GM21576 (cell line): ENCODE results near the gene SLC43A2.
"Not testable (repeated sequence)": the region's sequence is repeated elsewhere in the genome, so short reads cannot be mapped to it uniquely, and the experiment has no call there.

Experiments
- ATAC-seq: cut with Tn5 transposase; IDR thresholded peaks from one replicate; pipeline ENCODE4 v1.9.1; 2021; ENCODE audit warnings: mild to moderate bottlenecking, moderate library complexity; ENCODE audit not compliant: unreplicated experiment

SLC43A2 gene

GRCh38 chr17:1565877-1566276 lies 62.8 kb downstream of the SLC43A2 start:
- ATAC-seq, result no peak

DNA sequence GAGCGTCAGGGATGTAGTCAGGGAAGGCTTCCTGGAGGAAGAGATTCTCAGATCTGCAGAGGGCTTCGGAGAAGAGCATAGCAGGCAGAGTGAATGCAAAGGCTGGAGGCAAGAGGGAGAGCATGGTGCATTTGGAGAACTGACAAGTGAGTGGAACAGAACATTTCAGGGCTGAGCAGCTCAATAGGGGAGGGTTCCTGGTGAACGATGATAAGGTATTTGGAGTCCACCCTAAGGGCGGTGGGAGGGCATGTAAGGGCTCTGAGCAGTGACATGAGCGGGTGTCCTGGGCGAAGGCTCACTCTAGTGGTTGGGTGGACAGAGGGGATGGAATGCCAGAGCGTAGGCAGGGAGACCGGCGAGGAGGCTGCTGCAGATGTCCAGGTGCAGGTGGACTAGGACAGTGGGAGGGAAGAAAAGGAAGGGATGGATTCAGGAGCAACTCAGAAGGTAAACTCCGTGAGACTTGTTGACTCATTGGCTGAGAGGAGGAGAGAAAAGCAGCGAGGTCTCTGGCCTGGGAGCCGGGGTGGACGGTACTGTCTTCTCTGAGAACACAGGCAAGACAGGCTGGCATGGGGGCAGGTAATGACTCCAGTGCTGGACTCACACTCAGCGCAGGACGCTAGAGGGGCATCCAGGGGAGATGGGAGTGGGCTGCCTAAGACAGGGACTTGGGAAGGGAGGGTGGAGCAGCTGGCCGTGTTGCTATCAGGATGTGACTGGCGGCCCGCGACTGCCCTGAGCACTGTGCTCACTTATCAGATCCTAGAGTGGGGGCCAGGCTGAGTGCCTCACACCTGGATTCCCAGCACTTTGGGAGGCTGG lies 64.6 kb downstream of the SLC43A2 start:
- no peak for ATAC-seq

DNA sequence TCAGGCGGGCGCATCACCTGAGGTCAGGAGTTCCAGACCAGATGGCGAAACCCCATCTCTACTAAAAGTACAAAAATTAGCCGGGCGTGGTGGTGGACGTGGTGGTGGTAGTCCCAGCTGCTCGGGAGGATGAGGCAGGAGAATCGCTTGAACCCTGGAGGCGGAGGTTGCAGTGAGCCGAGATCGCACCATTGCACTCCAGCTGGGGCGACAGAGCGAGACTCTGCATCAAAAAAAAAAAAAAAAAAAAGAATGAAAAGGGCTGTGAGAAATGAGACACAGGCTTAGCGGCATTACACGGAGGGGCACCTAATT lies 65.2 kb downstream of the SLC43A2 start:
- ATAC-seq, result not testable (repeated sequence)

DNA sequence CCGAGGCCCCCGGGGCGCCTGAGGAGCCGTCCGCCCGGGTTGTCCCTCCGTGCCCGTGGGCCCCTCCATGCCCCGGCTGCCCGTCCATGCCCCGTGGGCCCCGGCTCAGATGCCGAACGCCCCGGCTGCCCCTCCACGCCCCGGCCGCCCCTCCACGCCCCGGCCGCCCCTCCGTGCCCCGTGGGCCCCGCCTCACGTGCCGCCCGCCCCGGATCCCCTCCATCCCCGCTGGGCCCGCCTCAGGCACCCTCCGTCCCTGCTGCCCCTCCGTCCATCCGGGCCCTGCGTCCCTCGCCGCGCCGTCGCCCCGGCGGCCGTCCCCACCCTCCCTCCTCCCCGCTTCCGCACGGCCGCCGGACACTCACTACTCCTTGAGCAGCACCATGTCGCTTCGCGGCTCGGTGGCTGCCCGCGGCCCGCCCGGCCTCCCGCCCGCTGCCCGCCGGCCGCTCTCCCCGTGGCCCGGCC lies 66.4 kb downstream of the SLC43A2 start:
- ATAC-seq, result peak; percentile 28

GRCh38 chr17:1561420-1562175 lies 67.0 kb downstream of the SLC43A2 start:
- peak; percentile 28 for ATAC-seq

DNA sequence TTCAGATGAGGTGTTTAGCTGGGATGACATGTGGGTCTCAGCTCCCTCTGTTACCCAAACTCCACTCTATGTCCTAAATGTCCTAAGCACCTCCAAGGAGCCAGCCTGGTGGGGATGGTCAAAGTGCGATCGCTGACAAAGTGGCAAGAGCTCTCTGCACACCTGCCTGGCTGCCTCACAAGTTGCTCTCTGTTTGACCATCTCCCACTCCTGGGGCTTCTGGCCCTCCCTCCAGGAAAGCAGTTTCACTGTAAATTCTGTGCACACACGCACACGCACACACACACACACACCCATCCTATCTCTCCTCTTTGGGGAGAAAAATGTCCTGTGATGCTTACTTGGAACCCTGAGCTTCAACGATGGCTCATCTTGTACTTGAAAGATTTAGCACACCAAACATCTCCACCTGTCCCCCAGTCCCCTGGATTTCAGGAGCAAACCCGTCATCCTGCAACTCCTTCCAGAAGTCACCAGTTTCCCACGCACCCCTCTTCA lies 67.7 kb downstream of the SLC43A2 start:
- ATAC-seq, result no peak

DNA sequence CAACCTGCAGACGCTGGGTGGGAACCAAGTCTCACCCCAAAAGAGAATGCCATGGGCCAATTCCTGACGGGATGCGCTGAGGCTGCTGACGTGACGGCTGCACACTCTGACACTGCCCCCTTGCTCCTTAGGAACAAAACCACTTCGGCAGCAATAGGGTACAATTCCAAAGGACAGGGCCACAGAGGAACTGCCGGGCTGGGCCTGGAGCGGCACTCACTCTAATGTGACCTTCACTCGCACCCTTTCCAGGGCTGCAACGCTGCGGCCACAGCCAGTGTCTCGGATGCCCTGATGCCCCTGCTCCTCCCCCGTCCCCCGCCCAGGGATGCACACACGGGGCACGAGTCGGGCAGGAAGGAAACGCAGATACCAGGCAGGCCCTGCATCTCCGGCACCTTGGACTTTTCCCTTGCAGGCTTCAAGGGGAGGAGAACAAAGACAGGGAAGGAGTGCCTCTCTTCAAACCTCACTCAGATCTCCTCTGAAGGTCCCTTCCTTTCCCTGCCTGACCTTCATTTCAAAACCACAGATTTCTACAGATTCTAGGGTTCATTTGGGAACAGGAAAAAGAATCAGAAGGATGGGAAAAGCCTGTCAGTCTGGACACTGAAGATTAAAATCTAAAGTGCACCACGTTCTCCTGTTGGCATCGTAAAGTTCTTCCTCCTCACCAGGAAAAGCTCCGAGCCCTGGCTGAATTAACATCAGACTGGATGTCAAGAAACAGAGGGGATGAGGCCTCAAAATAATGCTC lies 68.4 kb downstream of the SLC43A2 start:
- no peak for ATAC-seq

DNA sequence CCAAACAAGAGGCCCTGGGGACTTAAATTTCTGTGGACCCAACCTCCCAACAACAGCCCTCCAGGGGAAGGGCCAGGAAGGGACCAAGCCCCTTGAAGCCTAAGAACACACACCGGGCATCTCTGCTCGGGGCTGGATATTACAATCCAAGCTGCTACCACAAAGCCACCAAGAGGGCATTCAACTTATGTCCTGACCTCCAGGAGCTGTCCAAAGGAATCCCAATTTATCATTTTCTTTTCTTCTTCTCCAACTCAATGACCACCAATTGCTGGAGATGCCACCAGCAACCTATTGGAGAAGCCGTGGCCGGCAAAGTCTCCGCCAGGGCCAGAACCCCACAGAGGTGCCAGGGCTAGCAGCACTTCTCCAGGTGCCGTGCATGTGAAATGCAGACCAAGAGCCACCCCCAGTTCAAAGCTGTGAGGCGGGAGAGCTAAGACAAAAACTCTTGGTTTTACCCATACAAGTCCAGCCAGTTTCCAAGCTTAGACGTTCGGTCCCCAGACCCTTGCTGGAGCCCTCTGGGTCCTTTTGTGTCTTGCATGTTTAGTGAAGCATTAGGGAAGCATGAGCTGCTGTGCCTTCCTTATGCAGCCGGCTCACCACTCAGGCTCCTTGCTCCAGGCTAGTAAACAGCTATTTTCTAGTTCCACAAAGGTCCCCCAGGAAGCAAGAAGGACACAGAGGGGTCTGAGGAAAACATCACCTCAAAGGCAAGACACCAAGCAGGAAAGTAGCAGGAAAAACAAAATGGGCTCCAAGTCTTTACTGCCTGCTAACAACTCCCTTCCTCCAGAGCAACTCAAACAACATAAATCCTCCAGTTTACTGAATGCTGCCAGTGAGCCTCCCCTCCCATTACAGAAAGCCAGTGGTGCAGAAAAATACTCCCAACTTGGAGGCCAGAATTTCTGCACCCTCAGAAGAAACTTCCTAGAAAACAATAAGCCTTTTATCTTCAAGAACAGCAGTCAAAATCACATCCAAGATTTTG lies 69.3 kb downstream of the SLC43A2 start:
- ATAC-seq, result no peak

DNA sequence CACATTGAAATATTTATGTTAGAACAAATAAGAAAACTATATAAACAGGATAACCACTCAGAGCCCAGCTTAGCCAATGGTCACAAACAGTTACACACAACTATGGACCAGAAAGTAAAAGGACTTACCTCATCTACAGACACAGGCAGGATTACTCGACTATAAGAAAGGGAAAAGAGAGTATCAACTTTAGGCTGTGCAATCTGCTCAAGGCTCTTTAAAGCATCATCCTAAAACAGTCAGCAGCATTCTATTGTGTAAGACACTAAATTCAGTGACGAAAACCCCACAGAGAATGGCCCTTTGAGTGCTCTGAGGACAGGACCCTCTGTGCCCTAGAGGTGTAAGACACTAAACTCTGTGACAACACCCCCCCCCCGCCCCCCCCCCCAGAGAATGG lies 70.2 kb downstream of the SLC43A2 start:
- no peak for ATAC-seq

DNA sequence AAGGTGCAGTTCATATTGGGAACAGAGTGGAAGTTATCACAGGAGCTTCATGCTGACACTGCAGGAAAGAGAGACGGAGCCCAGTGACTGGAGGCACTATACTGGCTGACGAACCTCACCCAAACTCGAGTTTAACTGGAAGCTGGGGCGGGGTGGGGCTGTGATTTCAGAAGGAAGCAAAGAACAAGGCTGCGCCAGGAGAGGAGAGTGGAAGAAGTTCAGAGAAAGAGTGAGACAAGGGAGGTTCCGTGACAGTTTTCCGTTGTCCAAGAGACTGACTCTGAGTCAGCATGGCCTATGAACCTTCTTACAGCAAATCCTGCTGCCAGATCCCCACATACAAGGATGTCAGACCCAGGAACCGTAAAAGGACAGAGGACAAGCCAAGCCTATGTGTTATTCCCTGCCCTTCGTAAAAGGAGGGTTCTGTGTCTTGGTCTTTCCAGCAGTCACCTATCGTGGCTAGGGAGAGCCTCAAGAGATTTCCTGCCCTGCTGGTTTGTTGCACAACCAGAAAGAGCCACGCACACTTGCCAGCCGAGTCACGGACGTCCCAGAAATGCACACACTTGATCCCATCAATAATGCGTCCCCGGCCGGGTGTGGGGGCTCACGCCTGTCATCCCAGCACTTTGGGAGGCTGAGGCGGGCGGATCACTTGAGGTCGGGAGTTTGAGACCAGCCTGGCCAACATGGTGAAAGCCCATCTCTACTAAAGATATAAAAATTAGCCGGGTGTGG lies 71.1 kb downstream of the SLC43A2 start:
- no peak for ATAC-seq

- ATAC-seq, result no peak
Observed at GRCh38 chr17:1555651-1556471, 72.8 kb downstream of the SLC43A2 start.

DNA sequence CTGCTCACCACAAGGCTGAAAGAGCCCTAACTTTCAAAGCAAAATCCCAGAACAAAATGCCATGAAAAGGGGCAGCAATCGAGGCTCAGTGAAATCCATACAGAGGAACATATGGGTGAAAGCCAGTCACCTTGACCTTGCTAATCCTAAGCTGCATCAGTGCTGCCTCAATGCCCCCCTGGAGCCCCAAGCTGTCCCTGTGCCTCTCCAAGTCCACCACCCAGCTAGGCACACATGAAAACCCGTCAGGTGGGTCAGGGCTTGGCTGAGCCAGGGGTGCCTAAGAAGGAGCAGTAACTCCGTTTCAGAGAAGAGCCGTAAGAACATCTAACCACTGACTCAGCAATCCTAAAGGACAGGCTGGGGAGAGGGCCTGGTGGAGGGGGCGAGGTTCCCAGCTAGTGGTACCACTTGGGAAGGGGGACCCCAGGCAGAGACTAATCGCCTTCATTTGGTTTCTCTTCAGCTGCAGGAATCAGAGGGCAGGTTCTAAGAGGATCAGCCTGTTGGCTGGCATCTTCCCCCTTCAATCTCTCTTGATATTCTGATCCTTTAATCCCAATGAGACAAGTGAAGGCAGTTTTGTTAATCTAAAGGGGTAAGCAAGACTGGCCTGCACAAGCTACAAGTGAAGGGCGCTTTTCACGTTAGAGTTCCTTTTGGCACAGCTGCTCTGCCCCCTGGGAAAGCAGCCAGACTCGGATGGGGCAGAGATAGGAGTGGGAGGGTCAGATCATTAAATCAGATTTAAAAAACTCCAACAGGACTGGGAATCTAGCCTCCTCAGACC lies 73.7 kb downstream of the SLC43A2 start:
- no peak for ATAC-seq

GRCh38 chr17:1553354-1554266 lies 75.0 kb downstream of the SLC43A2 start:
- ATAC-seq, result no peak

GRCh38 chr17:1552932-1553331 lies 75.7 kb downstream of the SLC43A2 start:
- ATAC-seq, result no peak

- no peak for ATAC-seq
Observed at GRCh38 chr17:1551741-1552140, 76.9 kb downstream of the SLC43A2 start.

DNA sequence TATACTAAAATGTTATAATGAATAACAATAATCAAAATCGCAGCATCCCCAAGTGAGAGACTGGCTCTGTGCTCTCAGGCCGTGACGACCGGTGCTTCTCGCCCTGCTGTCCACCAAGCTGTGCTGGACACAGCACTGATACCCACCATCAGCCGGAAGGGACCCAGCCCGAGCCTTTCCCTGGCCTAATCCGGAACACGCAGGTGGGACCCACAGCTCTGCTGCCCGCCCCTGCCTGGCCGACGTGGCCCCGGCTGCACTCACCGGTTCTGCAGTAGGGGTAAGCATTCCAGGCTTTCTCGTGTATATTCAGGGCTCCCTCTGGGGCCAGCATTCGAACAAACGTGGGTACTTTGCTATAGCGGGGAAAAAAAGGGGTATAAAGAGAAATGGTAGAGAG lies 80.6 kb downstream of the SLC43A2 start:
- no peak for ATAC-seq
